ENCODE measurements around the gene PM20D1.
A peak's percentile ranks its signal among the peaks of the same experiment; 100 is the strongest.

The PM20D1 gene

DNA sequence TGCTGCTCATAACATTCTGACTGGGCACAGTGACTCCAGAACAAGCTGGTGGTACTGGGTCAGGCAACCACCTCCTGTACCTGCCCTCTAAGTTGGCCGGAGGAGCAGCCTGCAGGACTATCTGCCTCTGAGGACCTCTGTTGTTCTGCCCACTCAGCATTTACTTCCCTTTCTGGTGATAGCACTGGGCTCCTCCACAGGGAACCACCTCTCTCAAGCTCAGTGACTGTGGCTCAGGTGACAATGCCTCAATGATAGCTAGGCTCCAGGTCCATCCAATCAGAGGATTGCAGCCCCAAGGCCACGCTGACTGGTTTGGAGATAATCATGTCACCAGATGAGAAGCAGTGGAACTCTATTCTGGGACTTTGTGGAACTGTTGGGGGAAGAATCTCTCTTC, 52.8 kb downstream of the PM20D1 start:
- DNase-seq (ENCODE audit: low spot score) = no peak
- in situ Hi-C loops (cut with MboI; ENCODE audit: low sequenced_read_pairs, unreplicated experiment) = loop anchor here (10.0 to 25.0 kb wide), 3 partner anchors 118 to 315 kb away; partner anchors contain the start of gene AVPR1B
- TF ChIP-seq, protein P1, sequence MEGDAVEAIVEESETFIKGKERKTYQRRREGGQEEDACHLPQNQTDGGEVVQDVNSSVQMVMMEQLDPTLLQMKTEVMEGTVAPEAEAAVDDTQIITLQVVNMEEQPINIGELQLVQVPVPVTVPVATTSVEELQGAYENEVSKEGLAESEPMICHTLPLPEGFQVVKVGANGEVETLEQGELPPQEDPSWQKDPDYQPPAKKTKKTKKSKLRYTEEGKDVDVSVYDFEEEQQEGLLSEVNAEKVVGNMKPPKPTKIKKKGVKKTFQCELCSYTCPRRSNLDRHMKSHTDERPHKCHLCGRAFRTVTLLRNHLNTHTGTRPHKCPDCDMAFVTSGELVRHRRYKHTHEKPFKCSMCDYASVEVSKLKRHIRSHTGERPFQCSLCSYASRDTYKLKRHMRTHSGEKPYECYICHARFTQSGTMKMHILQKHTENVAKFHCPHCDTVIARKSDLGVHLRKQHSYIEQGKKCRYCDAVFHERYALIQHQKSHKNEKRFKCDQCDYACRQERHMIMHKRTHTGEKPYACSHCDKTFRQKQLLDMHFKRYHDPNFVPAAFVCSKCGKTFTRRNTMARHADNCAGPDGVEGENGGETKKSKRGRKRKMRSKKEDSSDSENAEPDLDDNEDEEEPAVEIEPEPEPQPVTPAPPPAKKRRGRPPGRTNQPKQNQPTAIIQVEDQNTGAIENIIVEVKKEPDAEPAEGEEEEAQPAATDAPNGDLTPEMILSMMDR (IDR thresholded peaks at IDR 0.05; ENCODE audit: borderline replicate concordance, control extremely low read depth, extremely low read depth, insufficient read depth, missing control alignments) = no peak

DNA sequence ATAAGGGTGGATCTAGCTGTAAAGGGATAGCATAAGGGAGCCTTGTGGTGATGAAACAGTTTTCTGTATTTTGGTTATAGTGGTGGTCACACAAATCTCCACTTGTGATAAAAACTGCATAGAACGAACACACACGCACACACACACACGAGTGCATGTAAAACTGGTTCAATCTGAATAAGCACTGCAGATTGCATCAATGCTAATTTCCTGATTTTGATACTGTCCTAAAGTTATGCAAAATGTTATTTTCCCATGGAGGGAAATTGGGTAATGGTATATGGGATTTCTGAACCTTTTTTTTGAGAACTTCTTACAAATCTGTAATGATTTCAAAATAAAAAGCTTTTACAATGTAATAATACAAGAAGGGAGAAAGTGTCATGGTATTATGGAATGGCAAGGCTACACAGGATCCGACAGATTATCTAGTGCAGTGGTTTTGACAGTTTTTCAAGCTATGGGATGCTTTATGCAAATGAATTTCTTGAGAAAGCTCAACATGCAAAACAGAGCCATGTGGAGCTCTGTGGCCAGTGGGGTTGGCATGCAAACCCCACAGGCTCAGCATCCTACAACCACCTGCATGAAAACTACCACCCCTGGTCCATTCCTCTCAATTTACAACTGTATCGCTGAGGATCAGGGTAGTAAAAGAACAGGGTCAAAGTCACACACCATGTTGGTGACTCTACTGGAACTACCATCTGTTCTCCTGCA, 55.8 kb downstream of the PM20D1 start:
- TF ChIP-seq, protein P1 (IDR thresholded peaks at IDR 0.05; ENCODE audit: borderline replicate concordance, control extremely low read depth, extremely low read depth, insufficient read depth, missing control alignments) = no peak
- DNase-seq (ENCODE audit: low spot score) = no peak
- in situ Hi-C loops (cut with MboI; ENCODE audit: low sequenced_read_pairs, unreplicated experiment) = loop anchor here (10.0 to 25.0 kb wide), 3 partner anchors 121 to 318 kb away; partner anchors contain the start of gene AVPR1B

DNA sequence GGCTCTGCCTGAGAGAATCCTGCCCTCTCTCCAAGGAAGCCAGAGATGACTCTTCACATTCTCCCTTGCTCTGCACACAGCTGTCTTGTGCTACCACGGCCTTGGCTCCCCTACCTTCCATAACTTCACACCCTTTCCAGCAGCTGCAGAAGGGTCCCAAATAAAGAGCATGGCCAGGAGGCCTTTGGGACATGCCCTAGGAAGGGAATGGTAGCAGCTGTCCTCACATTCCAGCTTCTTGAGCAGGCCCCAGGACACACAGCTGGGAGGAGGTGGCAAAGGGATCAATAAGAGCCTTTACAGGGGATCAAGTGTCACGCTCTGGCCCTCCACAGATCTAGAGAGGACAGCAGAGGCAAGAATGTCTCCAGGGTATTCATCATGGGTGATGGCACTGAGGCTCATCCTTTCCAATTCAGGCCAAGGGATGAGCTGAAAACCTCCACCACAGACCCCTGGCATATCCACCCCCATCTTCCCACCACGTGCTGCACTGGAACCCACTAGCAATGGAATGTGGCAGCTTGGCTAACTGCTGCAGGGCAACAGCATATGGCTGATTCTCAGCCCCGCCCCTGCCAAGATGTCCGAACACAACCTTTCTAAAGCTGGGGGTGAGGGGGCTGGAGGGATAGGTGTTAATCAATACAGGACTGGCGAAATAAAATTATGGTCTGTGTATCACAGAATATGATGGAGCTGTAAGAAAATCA, 56.8 kb downstream of the PM20D1 start:
- in situ Hi-C loops (cut with MboI; ENCODE audit: low sequenced_read_pairs, unreplicated experiment) = loop anchor here (10.0 to 25.0 kb wide), 3 partner anchors 122 to 319 kb away; partner anchors contain the start of gene AVPR1B
- TF ChIP-seq, protein P1 (IDR thresholded peaks at IDR 0.05; ENCODE audit: borderline replicate concordance, control extremely low read depth, extremely low read depth, insufficient read depth, missing control alignments) = no peak
- no peak for DNase-seq (ENCODE audit: low spot score)

DNA sequence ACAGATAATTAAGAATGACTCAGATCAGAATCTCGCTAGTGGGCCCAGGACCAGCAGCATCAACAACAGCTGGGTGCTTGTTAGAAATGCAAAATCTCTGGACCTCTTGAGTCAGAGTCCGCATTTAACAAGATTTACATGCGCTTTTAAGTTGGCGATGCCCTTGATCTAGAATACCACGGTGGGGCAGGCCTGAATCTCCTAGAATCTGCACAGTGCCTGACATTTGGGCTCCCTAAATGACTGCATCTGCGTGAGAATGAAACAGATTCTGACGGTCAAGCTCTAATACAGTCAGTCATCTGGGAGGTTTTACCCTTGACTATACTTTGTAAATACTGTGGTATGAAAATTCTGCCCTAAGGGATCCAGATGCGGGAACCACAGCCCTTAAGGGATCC, 57.5 kb downstream of the PM20D1 start:
- TF ChIP-seq, protein P1 (IDR thresholded peaks at IDR 0.05; ENCODE audit: borderline replicate concordance, control extremely low read depth, extremely low read depth, insufficient read depth, missing control alignments) = no peak
- DNase-seq (ENCODE audit: low spot score) = no peak
- in situ Hi-C loops (cut with MboI; ENCODE audit: low sequenced_read_pairs, unreplicated experiment) = loop anchor here (10.0 to 25.0 kb wide), 3 partner anchors 122 to 320 kb away; partner anchors contain the start of gene AVPR1B

DNA sequence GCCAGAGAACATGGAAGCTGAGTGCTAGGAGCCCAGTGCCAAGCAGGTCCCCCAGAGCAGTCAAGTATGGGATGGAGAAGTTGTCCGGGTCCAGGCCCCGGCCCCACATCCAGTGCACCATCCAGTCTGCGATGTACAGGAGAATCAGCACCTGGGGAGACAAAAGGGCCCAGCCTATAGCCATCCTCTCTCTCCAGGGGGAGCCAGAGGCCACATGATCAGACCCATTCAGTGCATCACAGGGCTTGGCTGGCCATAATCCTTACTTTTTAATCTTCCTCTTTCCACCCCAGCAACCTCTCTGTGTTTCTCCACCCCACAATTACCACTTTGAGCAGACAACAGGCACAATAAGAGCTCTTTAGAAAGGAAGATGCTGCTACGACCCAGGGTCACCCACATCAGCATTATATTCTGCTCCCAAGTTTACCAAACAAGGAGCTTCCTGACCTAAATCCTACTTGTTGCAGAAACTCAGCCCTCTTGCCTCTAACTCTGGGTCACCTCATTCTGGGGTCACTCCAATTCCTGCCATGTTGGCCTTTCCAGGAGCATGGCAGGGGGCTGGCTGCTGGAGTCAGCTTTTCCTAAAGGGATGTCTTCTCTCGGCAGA, 58.3 kb downstream of the PM20D1 start:
- peak; percentile 79 for DNase-seq (ENCODE audit: low spot score)
- in situ Hi-C loops (cut with MboI; ENCODE audit: low sequenced_read_pairs, unreplicated experiment) = loop anchor here (10.0 to 25.0 kb wide), 3 partner anchors 123 to 321 kb away; partner anchors contain the start of gene AVPR1B
- TF ChIP-seq, protein P1 (IDR thresholded peaks at IDR 0.05; ENCODE audit: borderline replicate concordance, control extremely low read depth, extremely low read depth, insufficient read depth, missing control alignments) = peak; percentile 74

DNA sequence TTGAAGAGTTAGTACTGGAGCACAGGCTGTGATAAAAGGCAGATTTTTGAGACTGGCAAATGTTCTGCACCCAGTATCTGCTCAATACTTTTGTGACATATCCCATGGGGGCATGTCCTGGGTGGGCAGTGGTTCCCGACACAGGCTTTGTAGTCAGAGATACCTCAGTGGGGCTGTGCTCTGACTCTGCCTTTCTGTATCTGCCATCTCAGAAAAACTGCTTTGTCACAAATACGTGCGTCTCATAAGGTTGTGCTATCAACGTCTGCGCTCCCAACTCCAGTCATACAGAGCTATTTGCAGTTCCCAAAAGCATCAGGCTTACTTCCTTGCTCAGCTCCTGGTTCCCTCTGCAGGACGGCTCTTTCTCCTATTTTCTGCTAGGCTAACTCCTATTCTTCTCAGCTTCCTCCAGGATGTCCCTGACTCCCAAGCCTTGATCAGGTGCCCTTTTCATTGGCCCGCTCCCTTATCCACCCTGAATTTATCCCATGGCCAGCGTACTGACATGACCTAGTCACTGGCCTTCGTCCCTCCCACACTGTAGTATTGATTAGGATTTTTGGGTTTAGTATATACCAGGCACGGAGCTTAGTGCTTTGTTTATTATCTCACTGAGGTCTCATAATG, 62.5 kb downstream of the PM20D1 start:
- TF ChIP-seq, protein P1 (IDR thresholded peaks at IDR 0.05; ENCODE audit: borderline replicate concordance, control extremely low read depth, extremely low read depth, insufficient read depth, missing control alignments) = no peak
- no peak for DNase-seq (ENCODE audit: low spot score)
- in situ Hi-C loops (cut with MboI; ENCODE audit: low sequenced_read_pairs, unreplicated experiment) = loop anchor here (25.0 kb wide), 1 partner anchor 325 kb away; the partner anchor contains the start of gene AVPR1B
